Fibroblast of villous mesenchyme (primary cell): ENCODE results near the gene BAIAP3. TPM values are rescaled to one million over a fixed set of nuclear protein-coding genes. Genes with fewer than 3 reads are reported as not detected.
A peak's percentile ranks its signal among the peaks of the same experiment; 100 is the strongest.

ENCODE experiments used
- DNase-seq: peaks from one replicate; pipeline ENCODE4 v3.0.0-alpha.2; 2010; ENCODE audit warnings: low read depth
- H3K4me3 ChIP-seq: 2 replicates; pipeline ENCODE4 v1.5.1; 2011; ENCODE audit warnings: low read depth, mild to moderate bottlenecking, low read length
- total RNA-seq: library from RNA; depleted of rRNA; stranded (reverse); fragments of >200 nt; gene quantifications from 2 replicates; pipeline ENCODE4 v1.2.3, GENCODE V29; 2012
- TF ChIP-seq, protein P1 (sequence below): IDR thresholded peaks from 2 replicates; pipeline ENCODE4 v1.5.1; 2012; ENCODE audit warnings: low read depth, mild to moderate bottlenecking, low read length; ENCODE audit not compliant: insufficient read depth

Gene BAIAP3
- total RNA-seq, 1 donor = under 0.01 TPM

GRCh38 chr16:1378804-1379303, 45.4 kb downstream of the BAIAP3 start:
- peak overlapping the region; percentile 61 for H3K4me3 ChIP-seq
- TF ChIP-seq, protein P1, sequence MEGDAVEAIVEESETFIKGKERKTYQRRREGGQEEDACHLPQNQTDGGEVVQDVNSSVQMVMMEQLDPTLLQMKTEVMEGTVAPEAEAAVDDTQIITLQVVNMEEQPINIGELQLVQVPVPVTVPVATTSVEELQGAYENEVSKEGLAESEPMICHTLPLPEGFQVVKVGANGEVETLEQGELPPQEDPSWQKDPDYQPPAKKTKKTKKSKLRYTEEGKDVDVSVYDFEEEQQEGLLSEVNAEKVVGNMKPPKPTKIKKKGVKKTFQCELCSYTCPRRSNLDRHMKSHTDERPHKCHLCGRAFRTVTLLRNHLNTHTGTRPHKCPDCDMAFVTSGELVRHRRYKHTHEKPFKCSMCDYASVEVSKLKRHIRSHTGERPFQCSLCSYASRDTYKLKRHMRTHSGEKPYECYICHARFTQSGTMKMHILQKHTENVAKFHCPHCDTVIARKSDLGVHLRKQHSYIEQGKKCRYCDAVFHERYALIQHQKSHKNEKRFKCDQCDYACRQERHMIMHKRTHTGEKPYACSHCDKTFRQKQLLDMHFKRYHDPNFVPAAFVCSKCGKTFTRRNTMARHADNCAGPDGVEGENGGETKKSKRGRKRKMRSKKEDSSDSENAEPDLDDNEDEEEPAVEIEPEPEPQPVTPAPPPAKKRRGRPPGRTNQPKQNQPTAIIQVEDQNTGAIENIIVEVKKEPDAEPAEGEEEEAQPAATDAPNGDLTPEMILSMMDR = no peak
- DNase-seq = peak; percentile 76

- TF ChIP-seq, protein P1 = no peak
- DNase-seq = peak; percentile 54
- H3K4me3 ChIP-seq = peak overlapping the region; percentile 61
These were observed 46.0 kb downstream of the BAIAP3 start for GRCh38 chr16:1379304-1380076.

DNA sequence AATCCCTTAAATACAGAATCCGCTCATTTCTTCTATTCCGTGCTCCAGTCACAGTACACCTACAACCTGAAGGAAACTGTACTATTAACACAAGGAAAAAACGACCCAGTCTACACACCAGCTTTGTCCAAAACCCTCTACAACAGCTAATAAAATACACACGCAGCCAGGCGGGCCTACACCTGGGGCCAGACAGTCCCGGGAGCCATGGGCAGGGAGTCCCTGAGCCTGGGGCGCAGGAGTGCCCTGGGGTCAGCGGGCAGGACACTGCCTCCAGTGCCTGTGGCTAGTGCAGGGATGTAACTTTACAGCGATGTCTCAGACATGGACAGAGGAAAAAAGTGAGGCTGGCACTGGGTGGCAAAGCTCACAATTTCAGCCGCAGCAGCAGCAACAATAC, 46.8 kb downstream of the BAIAP3 start:
- DNase-seq = no peak
- TF ChIP-seq, protein P1 = no peak
- no peak overlapping the region for H3K4me3 ChIP-seq

DNA sequence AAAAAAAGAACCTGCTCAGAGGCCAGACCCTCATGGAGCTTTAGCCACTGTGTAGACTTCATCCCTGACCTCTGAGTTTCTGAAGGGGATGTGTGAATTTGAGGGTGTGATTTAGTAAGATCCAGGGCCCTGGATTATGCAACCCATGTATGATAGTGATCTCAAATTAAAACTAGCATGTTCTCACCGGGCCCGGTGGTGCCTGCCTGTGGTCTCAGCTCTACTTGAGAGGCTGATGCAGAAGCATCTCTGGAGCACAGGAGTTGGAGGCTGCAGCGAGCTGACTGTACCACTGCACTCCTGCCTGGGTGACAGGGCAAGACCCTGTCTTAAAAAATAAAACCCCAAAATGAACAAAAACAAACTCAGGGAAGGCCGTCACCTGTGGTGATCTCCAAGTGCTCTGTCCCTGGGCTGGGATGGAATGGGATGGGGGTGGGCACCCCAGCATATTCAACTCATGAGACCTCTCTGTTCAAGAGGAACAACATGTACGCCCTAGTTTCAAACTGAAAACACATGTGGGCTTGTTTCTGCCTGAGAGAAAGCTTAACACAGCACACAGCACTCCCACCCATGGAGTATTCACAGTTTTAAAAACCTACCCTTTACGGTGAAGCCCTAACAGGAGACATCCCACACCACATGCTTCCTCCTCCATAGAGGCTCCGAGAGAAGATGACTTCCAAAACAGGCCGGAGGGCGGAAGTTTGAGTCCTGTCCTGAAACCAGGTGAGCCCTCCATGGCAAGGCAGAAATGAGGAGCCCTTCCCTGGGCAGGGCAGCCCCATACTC, 48.4 kb downstream of the BAIAP3 start:
- peak; percentile 8 for DNase-seq
- TF ChIP-seq, protein P1 = no peak
- no peak overlapping the region for H3K4me3 ChIP-seq

DNA sequence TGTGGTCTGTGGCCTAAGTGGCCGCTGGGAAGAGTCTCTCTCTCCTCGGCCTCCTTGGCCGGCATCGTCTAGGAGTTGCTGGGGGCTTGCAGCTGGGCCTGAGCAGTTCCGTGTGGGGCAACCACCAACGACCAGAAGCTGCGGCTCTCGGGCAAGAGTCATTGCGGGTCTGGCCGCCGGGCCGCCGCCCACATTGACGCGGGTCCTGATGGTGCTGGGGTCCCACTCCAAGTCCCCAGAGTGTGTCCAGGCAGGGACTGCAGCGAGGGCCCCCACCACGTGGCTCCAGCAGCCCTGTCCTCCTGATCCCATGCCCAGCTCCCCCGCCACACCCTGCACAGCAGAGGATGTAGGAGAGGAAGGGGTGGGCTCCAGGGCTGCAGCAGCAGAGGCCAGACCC, 50.1 kb downstream of the BAIAP3 start:
- H3K4me3 ChIP-seq = no peak overlapping the region
- DNase-seq = no peak
- TF ChIP-seq, protein P1 = no peak

DNA sequence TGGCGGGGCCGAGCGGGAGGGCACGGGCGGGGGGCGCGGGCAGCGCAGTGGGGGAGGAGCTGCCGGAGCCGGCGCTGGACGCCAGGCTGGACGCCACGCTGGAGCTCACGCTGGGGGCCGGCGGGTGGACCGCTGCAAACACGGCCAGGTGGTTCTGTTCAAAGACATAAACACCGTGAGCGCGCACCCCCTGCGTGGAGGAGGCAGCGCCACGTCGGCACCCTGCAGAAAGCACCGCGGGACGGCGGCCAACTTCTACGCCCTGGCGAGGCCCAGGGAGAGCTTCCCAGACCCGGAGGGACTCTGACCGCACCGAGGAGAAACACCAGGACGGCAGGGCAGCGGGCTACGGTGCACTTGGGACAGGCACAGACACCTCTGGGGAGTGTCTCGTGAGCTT, 51.8 kb downstream of the BAIAP3 start:
- TF ChIP-seq, protein P1 = no peak
- no peak for DNase-seq
- H3K4me3 ChIP-seq = no peak overlapping the region
